Stomach smooth muscle (tissue), 2 donors: ENCODE measurements around the gene HSPBP1.

ENCODE experiments used
- H3K27ac ChIP-seq: one replicate; pipeline ENCODE4 v1.7.0; 2013; ENCODE audit warnings: mild to moderate bottlenecking, low read length, inconsistent platforms
- H3K27me3 ChIP-seq, 2 donors: one replicate each; pipeline ENCODE4 v1.7.0; 2013; ENCODE audit warnings: low read length in 2 of 2; ENCODE audit not compliant: insufficient read depth in 2 of 2, control insufficient read depth in 1 of 2
- H3K36me3 ChIP-seq, 2 donors: one replicate each; pipeline ENCODE4 v1.7.0; 2013; ENCODE audit warnings: low read length in 2 of 2; ENCODE audit not compliant: control insufficient read depth in 2 of 2, insufficient read depth in 2 of 2
- H3K4me1 ChIP-seq: one replicate; pipeline ENCODE4 v1.7.0; 2013; ENCODE audit warnings: low read length; ENCODE audit not compliant: control insufficient read depth, insufficient read depth
- H3K4me3 ChIP-seq, 2 donors: one replicate each; pipeline ENCODE4 v1.7.0; 2013; ENCODE audit warnings: low read length in 2 of 2
- H3K9ac ChIP-seq, 2 donors: one replicate each; pipeline ENCODE4 v1.7.0; 2013; ENCODE audit warnings: low read length in 2 of 2, mild to moderate bottlenecking in 1 of 2
- H3K9me3 ChIP-seq, 2 donors: one replicate each; pipeline ENCODE4 v1.7.0; 2013; ENCODE audit warnings: low read length in 2 of 2; ENCODE audit not compliant: control insufficient read depth in 2 of 2
- donor health status: healthy.
- donor health status: Pancreatic carcinoma.

HSPBP1 gene

DNA sequence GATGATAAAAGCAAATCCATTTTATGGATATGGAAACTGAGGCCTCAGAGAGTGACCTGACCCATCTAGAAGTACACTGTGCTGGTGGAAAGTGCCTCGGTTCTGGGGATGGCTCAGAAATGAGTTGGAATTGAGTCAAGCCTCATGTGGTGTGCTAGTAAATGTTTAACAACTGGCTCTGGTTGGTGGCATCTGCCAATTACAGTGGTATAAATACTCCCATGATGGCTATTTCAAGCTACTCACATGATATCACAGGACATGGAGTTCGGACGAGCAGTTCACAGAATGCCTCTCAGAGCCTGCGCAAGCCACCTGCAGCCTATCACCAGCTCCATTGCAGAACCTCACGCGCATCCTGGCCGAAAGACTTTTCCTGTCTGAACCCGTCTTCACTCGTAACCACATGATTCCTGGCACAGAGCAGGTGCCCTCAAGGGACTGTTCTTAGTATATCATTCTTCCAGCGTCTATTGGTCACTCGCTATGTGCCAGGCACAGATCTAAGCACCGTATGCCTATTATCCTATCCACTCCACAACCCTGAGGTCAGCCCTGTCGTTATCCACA, 36.1 kb upstream of the HSPBP1 start:
- peaks cover 0 to 4% of the 10 kb centered on the region in 2 donors for H3K9me3 ChIP-seq
- H3K27ac ChIP-seq: no peak overlapping the region
- H3K4me1 ChIP-seq: no peaks in the 10 kb centered on the region
- H3K36me3 ChIP-seq: no peaks in the 10 kb centered on the region
- H3K27me3 ChIP-seq: peaks cover 3 to 4% of the 10 kb centered on the region in 2 donors
- H3K9ac ChIP-seq: no peak overlapping the region
- no peak overlapping the region for H3K4me3 ChIP-seq

DNA sequence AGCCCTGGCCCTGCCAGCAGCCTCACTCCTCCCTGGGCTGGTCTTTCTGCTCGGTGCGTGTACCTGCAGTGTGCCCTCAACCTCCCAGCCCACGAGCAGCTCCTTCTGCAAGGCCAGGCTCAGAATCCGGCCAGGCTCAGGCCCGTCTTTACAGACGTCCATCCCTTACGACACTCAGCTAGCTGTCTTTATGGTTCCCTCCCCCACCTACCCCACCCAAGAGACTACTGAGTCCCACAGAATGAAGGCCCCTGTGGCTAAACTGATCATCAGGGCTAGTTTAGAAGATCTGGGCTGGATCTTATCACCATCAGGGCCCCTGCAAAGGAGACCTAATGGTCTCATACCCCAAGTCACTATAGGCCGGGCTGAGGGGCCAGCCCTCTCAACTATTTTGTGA, 34.5 kb upstream of the HSPBP1 start:
- Histone ChIP-seq H3K27me3 (no peaks in the 10 kb centered on the region), H3K4me1 (no peaks in the 10 kb centered on the region), H3K27ac (no peak overlapping the region), H3K4me3 (no peak overlapping the region), H3K9ac (no peak overlapping the region), H3K36me3 (peaks cover 1 to 4% of the 10 kb centered on the region in 2 donors), H3K9me3 (peaks cover 0 to 4% of the 10 kb centered on the region in 2 donors)

DNA sequence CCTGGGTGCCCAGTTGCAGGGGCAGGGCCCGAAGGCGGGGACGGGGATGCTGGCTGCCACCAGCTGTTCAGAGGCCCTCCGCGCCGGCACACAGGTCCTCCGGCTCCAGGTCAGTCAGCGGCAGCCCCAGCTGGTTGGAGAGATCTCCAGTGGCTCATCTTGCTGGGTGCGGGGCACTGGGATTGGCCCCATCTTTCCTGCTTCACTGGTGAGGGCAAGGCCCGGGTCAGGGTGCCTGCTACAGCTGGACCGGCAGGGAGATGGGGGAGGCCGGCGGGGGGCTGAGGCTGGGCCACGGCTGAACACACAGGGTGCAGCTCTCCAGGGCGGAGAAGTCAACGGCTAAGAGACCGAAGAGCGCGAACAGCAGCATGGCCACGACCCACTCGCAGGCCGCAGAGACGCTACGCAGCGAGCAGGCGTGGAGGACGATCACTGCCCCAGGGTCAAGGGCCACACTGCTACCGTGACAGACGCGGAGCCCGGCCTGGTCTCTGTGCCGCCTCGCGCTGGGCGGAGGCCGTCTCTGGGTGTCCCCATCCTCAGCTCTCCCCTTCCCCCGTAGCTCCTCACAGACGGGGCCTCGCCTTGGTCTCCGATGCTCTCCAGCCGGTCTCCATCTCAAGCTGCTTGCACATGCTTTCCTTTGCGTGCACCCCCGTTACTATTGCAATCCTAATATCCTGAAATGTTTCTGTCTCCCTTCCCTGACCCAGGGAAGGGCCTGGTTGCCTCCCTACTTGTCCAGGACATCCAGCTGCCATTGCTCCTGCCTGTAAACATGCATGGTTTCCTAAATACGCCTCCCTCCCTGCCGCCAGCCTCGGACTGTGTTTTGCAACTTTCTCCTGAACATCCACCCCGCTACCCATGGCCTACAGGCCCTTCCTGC, 33.0 kb upstream of the HSPBP1 start:
- no peak overlapping the region for H3K27ac ChIP-seq
- no peak overlapping the region for H3K4me3 ChIP-seq
- H3K9me3 ChIP-seq: peaks cover 0 to 4% of the 10 kb centered on the region in 2 donors
- no peak overlapping the region for H3K9ac ChIP-seq
- H3K4me1 ChIP-seq: no peaks in the 10 kb centered on the region
- no peaks in the 10 kb centered on the region for H3K27me3 ChIP-seq
- peaks cover 3 to 10% of the 10 kb centered on the region in 2 donors for H3K36me3 ChIP-seq

DNA sequence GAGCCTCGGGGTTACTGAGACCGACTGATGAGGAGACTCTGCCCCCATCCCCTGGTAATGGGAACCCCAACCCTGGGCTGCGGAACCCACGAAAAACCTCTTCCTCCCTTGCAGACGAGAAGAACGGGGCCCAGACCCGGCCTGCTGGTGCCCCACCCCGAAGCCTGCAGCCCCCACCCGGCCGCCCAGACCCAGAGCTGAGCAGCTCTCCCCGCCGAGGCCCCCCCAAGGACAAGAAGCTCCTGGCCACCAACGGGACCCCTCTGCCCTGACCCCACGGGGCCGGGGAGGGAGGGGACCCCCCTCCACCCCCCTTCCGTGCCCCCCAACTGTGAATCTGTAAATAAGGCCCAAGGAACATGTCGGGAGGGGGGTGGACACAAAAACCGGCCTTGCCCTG, 31.9 kb upstream of the HSPBP1 start:
- Histone ChIP-seq H3K9ac (no peak overlapping the region), H3K27ac (no peak overlapping the region), H3K36me3 (peaks cover 6 to 11% of the 10 kb centered on the region in 2 donors), H3K4me3 (no peak overlapping the region), H3K9me3 (peaks cover 0 to 4% of the 10 kb centered on the region in 2 donors), H3K4me1 (no peaks in the 10 kb centered on the region), H3K27me3 (no peaks in the 10 kb centered on the region)

- no peaks in the 10 kb centered on the region for H3K27me3 ChIP-seq
- H3K9ac ChIP-seq: no peak overlapping the region
- H3K4me3 ChIP-seq: no peak overlapping the region
- no peaks in the 10 kb centered on the region for H3K4me1 ChIP-seq
- peaks cover 0 to 4% of the 10 kb centered on the region in 2 donors for H3K9me3 ChIP-seq
- H3K36me3 ChIP-seq: peaks cover 10 to 15% of the 10 kb centered on the region in 2 donors
- H3K27ac ChIP-seq: no peak overlapping the region
These were observed 31.5 kb upstream of the HSPBP1 start for GRCh38 chr19:55311397-55311796.

- no peaks in the 10 kb centered on the region for H3K27me3 ChIP-seq
- no peaks in the 10 kb centered on the region for H3K9me3 ChIP-seq
- no peak overlapping the region for H3K27ac ChIP-seq
- H3K9ac ChIP-seq: no peak overlapping the region
- no peaks in the 10 kb centered on the region for H3K4me1 ChIP-seq
- no peak overlapping the region for H3K4me3 ChIP-seq
- peaks cover 12 to 21% of the 10 kb centered on the region in 2 donors for H3K36me3 ChIP-seq
These were observed 30.6 kb upstream of the HSPBP1 start for GRCh38 chr19:55310498-55310897.

DNA sequence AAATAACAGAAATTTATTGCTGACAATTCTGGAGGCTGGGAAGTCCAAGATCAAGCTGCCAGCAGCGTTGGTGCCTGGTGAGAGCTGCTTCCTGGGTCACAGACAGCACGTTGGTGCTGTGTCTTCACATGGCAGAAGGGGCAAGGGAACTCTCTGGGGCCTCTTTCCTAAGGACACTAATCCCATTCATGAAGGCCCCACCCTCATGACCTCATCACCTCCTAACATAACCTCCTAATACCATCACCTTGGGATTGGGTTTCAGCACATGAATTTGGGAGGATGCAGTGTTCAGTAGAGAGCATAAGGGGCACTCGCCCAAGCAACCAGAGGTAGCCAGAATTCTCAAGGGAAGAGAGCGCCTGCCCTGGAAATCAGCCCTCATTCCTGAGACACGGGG, 29.5 kb upstream of the HSPBP1 start:
- no peaks in the 10 kb centered on the region for H3K27me3 ChIP-seq
- peaks cover 12 to 21% of the 10 kb centered on the region in 2 donors for H3K36me3 ChIP-seq
- H3K4me1 ChIP-seq: no peaks in the 10 kb centered on the region
- H3K4me3 ChIP-seq: no peak overlapping the region
- H3K9me3 ChIP-seq: no peaks in the 10 kb centered on the region
- no peak overlapping the region for H3K9ac ChIP-seq
- H3K27ac ChIP-seq: no peak overlapping the region

GRCh38 chr19:55308281-55308680, 28.4 kb upstream of the HSPBP1 start:
- Histone ChIP-seq H3K4me1 (no peaks in the 10 kb centered on the region), H3K27ac (no peak overlapping the region), H3K9ac (no peak overlapping the region), H3K4me3 (no peak overlapping the region), H3K36me3 (peaks cover 20 to 26% of the 10 kb centered on the region in 2 donors), H3K27me3 (no peaks in the 10 kb centered on the region), H3K9me3 (no peaks in the 10 kb centered on the region)

- Histone ChIP-seq H3K36me3 (peaks cover 24 to 31% of the 10 kb centered on the region in 2 donors), H3K9me3 (no peaks in the 10 kb centered on the region), H3K4me1 (peaks cover 6% of the 10 kb centered on the region), H3K9ac (no peak overlapping the region), H3K27ac (no peak overlapping the region), H3K27me3 (no peaks in the 10 kb centered on the region), H3K4me3 (no peak overlapping the region)
These were observed 26.8 kb upstream of the HSPBP1 start for GRCh38 chr19:55306712-55307111.

- Histone ChIP-seq H3K4me1 (peaks cover 12% of the 10 kb centered on the region), H3K27me3 (no peaks in the 10 kb centered on the region), H3K36me3 (peaks cover 24 to 31% of the 10 kb centered on the region in 2 donors), H3K9ac (no peak overlapping the region), H3K4me3 (no peak overlapping the region), H3K27ac (no peak overlapping the region), H3K9me3 (no peaks in the 10 kb centered on the region)
These were observed 26.2 kb upstream of the HSPBP1 start for GRCh38 chr19:55305983-55306562.
